ENCODE measurements around the gene SEMA3B.
"Not testable (repeated sequence)": the region's sequence is repeated elsewhere in the genome, so short reads cannot be mapped to it uniquely, and the experiment has no call there.

The SEMA3B gene

DNA sequence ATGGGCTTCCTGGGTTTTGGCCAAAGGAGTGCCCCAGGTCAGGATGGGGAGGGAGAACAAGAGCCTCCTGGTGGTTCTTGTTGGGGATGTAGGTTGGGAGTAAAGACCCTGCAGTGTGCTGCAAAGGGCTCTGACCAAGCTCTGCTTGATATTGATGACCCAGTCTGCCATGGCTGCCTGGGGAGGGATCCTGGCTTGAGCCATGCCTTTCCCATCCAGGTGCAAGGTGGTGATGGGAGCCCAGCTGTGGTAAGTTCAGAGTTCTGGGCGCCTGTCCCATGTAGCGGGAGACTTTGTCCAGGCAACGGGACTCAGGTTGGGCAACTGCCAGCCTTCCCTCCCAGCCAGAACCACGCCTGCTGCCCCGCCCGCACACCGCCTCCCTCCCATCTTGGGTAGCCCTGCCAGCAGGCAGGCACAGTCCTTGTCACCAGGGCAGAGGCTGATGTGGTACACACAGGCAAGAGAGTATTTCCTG is 30.4 kb upstream of the SEMA3B start:
- no peak for DNase-seq

DNA sequence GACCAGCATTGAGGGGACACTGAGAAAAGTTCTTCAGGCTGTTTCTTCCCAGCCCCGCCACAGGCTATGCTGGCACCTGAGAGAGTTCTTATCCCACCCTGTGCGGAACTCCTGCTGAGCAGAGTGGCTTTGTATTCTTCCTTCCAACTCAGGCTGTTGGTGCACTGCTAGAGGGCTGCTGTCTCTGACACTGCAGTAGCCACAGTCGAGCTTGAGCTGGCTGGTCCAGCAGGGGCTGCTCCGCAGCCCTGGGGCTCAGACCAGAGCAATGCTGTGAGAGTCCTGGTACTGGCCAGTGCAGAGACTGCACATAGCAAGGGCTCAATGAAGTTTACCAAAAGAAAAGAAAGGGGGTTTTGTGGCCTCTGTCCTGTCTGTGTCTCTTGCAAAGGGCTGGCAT is 29.3 kb upstream of the SEMA3B start:
- DNase-seq: no peak

DNA sequence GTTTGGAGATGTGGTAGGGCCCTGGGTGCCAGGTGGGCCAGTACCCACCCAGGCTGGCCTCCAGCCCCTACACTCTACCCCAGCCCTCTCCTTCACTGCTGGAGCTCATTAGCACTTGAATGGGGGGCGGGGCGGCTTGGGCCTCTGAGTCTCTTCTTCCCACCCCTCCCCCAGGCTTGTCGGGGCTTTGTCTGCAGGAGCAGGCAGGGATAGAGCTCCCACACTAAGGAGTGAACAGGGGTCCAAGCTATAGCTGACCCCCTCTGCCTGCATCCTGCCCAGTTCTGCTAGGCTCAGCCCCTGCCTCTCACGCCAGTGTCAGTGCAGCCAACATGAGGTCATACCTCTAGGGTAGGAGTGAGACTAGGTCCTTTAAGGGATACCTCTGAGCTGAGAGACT is 27.8 kb upstream of the SEMA3B start:
- no peak for DNase-seq

DNA sequence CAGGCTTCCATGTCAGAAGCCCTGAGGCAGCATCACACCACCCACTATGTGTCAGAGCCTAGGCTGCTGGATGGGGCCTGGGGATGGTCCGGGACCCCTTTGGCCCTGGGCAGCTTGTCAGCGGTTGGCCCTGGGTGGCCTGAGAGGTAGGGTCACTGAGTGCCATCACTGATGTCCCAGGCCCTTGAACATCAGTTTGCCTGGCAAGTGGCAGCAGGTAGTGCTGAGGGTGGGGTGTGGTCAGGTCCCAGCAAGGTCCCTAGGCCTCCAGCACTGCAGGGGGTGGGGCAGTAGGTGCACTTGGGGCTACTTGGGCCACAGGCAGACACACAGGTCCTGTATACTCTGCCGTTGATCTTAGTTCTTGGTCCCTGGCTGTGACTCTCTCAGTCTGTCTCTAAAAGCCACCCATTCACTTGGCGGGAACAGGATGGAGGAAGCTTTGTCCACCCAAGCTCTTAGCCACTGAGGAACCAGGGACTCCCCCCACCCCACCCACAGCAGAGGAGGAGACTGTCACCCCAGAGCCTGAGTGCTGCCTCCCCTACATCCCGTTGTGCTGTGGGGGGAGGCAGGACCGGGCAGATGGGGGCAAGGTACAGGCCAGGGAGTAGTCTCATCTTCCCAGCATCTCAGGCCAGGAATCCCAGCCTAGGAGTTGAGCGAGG is 27.1 kb upstream of the SEMA3B start:
- no peak for DNase-seq

DNA sequence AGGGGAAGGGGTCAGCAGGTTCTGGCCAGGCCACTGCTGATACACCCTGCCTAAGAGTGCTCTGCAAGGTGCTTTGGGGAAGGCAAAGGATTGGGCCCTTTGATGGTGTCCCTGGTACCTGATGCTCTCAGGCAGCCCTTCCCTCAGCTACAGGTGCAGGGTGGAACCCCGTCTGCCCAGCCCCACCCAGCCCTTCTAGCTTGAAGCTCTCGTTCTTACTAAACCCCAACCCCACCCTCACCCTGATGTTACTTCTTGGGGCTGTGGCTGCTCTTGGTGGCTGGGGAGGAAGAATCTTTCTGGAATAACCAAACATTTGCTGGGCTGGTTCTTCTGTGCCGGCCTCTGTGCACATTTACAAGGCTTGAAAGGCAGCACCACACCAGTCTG is 26.6 kb upstream of the SEMA3B start:
- no peak for DNase-seq

DNA sequence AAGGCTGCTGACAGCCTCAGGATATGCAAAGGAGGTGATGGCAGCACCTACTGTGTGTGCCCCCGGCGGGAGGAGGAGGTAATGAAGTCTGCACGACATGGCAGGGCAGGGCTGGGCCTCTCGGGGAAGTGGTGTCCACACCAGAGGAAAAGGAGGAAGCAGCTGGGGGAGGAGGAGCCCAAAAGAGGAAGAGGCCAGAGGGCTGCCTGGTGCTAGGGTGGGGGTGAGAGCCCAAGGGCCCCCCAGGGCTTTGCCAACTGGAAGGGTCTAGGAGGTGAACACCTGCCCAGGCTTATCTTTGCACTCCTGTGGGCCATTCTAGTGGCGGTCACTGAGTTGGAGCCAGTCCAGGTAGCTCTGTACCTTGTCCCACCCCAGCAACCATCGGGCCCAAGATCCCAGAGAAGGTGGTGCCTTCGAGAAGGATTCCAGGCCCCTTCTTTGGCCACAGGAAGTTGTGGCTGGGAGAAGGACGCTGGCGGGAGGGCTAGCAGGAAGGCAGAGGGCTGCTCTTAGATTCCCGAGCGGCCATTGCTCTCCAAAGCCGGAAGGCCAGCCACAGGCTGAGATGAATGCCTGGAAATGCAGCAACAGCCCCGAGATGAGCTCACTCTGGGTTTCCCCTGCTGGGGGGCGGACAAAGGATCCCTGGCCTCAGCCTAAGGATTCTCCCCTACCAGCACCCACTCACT is 25.9 kb upstream of the SEMA3B start:
- peak; percentile 19 to 37 for DNase-seq

DNA sequence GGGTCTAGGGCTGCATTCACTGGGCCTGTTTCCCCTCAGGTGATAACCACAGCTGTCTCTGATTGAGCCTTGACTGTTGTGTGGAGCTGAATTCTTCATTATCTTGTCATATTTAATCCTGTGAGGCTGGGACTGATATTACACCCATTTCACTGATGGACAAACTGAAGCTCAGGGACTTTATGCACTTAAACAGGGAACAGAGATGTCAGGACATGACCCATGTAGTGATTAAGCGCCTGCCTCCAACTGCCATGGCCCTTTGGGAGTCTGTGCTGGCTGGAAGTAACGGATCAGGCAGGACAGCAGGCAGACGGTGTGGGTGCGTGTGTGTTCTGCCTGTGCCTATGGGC is 25.4 kb upstream of the SEMA3B start:
- no peak for DNase-seq

DNA sequence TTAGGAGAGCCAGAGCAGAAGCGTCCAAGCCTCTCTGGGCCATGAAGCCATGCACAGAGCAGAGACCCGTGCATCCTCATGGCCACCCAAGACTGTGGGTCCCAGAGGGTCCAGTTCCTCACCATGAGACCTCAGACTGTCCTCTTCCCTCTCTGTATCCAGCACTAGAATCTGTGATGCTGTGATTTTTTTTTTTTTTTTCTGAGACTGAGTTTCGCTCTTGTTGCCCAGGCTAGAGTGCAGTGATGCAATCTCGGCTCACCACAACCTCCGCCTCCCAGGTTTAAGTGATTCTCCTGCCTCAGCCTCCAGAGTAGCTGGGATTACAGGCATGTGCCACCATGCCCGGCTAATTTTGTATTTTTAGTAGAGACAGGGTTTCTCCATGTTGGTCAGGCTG is 24.1 kb upstream of the SEMA3B start:
- not testable (repeated sequence) for DNase-seq

DNA sequence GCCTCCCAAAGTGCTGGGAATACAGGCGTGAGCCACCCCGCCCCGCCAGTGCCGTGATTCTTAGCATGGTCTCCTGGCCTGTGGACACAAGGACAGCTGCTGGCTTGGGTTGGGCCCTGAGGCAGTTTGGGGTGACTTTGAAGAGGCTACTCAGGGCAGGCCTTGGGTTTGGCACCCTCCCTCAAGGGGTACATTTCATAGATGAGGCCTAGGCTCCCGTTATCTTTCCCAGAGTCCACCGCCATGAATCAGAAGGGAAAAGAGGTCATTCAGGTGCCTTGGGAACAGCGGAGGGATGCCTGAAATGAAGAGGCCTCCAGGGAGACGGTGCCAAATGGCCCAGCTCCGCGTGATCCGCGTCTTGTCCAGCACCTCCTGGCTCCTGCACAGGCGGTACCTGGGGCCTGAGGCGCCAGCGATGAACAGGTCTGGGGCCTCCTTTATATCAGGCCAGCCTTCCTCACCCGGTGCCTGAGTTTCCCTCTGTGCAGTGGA is 23.6 kb upstream of the SEMA3B start:
- DNase-seq: no peak

DNA sequence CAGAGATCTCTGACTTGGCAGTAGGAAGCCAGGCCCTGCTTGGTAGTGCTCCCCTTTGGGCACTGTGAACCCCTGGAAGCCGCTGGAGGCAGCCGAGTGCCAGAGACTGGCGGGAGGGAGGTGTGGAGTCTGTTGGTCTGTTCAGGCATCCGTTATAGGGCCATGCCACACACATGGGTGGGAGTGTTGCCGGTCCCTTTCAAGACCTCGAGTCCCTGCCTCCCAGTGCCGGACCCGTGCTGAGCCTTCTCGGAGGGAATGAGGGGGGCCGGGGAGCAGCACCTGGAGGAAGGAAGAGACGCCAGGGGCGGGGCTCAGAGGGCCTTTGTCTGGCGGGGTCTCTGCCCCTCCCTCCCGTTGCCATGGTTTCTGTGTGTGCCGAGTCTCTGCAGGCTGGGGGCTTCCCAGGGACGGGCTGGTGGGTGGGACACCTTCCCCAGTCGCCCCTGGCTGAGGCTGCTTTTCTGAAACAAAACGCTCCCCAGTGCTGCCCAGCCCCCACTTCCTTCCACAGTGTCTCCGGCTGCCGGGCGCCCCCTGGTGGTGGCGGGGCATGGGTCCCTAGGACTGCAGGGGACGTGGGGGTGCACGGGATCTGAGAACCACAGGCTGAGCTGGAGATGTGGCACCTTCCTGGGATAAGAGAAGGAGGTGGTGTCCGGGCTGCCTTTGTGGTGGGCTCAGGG is 23.0 kb upstream of the SEMA3B start:
- DNase-seq: peak; percentile 94 to 95

DNA sequence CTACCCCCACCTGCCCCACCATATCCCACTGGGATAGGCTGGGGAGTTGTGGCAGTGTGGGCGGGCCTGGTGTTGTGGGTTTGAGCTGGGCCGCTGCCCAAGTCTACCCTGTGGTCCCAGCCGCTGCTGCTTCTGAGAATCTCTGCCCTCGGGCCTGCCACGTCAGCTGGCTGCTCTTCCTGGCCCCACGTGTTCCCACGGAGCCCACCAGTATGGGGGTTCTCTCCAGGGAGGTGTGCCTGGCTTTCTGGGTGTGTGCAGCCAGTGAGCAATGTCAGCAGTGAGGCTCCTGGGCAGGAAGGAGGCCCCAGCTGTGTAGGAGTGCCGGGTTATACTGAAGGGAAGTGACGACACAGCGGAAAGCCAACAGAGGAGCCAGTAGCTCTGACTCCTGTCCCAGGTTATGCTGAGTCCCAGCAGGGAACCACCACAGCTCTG is 22.4 kb upstream of the SEMA3B start:
- peak; percentile 75 to 81 for DNase-seq

DNA sequence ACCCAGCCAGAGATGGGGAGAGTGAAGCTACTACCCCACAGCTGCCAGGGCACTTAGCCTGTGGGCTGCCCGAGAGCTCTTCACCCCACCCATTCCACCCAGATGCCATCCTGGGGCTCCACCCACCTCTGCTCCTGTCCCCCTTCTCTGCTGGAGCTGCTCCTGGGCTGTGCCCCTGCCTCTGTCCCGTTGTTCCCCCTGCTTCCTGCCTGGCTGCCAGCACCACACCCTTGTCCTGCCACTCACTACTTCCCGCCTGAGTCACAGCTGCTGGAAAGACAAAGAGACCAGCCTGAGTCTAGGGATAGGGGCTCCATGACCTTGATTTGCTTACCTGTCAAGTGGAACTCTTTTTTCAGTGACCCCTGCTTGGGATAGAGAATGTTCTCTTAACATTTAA is 20.6 kb upstream of the SEMA3B start:
- DNase-seq: no peak

DNA sequence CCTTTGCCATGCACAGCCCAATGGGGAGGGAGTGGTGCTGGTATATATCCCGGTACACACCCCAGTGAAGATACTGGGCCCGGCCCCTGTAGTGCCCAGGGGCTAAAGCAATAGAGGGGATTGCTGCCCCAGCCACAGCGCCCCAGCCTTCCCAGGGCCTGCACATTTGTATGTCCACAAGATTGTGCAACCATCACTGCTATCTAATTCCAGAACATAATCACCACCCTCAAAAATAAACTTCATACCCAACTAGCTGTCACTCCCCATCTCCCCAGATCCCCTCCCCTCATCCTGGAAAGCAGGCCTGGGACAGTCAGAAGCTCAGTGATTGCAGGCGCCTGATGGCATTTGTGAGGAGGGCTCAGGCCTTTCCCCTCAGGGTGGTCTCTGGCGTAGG is 19.5 kb upstream of the SEMA3B start:
- DNase-seq: no peak

DNA sequence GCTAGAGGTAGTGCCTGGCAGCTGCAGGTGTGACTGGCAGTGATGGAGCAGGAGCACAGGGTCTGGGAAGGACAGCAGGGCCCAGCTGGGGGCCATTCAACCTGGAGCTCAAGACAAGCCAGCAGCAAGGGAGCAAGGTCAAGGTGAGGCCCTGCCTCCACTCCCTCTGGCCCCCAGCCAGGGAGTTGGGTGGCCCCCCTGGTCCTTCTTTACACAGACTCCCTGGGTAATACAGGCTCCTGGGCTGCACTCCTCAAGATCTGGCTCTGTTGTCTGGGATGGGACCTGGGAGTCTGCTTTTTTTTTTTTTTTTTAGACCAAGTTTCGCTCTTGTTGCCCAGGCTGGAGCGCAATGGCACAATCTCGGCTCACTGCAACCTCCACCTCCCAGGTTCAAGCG is 18.4 kb upstream of the SEMA3B start:
- DNase-seq: no peak

DNA sequence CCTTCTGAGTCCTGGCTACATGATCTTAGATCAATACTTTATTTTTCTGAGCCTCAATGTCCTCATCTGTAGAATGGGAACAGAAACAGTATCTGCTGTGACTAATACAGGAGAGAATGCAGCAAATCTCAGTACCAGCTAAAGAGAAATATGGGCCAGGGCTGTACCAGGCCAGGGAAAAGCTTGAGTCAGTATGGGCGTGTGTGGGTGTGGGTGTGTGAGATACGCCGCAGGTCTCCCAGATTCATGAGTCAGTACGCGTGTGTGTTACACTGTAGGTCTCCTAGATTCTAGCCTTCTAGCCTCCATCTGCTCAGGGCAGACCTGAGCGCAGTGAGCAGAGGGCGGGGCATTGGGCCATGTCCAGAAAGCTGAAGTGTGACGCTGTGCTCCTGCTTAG is 17.7 kb upstream of the SEMA3B start:
- peak; percentile 47 to 57 for DNase-seq

DNA sequence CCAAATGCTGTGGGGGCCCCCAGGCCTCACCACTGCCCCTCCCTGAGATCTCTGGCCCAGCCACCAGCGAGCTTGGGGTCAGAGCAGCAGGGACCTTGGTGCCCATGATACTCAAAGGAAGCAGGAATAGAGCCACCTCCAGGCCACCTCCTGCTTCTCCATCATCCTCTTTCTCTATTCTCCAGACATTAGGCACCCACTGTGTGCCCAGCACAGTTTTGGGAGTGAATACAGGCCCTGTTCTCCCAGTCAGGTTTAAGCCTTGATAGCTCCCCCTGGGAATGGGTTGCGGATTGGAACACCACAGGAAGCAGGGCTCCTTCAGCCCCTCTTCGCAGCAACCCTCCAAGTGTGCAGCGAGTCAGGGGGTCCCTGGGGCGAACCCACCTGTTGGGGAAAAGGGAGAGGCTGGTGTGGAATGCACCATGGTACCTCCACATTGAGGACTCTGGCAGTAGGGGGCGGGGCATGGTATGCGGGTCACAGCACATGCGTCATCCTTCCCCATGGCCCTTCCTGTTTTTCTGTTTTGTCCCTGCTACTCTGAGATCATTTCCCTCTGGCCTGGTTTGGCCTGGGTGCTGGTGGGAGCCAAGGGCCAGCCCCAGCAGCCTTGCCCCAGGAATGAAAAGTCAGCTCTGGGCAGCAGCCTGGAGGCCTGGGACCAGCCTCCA is 14.2 kb upstream of the SEMA3B start:
- DNase-seq: no peak

DNA sequence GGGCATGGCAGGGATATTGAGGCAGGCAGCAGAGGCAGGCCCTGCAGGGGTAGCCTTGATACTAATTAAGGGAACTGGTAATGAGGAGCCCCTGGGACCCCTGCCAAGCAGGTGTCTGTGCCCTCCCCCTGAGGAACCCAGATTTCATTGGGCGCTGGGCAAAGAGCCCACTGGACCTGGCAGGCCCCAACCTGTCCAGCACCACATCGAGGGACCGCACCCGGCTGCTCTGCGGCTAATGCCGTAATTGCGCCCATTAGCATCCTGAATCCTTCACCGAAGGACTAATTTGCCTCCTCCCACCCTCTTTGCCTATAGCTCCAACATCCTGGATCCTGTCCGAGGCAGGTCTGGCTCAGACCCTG is 13.7 kb upstream of the SEMA3B start:
- no peak for DNase-seq

DNA sequence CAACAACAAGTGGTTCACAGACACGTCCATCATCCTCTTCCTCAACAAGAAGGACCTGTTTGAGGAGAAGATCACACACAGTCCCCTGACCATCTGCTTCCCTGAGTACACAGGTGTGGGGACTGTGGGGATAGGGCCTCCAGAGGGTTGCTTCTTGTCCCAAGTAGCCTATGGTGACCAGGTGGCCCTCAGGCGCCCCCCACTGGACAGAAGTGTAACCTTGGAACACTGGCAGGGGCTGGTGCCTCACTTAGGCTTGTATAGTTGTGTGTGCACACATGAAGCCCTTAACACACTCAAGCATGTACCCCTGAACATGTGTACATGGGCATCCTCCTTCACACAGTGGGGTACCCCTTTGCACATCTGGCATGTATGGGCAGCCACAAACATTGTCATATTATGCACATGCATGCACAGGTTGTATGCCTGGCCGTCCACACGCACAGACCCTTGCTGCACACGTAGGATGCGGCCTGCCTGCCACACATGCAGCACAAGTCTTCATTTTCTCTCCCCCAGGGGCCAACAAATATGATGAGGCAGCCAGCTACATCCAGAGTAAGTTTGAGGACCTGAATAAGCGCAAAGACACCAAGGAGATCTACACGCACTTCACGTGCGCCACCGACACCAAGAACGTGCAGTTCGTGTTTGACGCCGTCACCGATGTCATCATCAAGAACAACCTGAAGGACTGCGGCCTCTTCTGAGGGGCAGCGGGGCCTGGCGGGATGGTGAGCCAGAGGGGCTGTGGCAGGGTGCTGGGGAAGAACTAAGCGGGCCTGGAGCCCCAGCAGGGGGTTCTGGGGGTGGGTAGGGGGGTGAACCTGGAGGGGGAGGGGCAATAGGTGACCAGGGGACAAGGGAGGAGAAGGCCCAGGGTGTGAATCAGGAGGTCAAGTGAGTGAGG is 11.7 kb upstream of the SEMA3B start:
- DNase-seq: no peak

DNA sequence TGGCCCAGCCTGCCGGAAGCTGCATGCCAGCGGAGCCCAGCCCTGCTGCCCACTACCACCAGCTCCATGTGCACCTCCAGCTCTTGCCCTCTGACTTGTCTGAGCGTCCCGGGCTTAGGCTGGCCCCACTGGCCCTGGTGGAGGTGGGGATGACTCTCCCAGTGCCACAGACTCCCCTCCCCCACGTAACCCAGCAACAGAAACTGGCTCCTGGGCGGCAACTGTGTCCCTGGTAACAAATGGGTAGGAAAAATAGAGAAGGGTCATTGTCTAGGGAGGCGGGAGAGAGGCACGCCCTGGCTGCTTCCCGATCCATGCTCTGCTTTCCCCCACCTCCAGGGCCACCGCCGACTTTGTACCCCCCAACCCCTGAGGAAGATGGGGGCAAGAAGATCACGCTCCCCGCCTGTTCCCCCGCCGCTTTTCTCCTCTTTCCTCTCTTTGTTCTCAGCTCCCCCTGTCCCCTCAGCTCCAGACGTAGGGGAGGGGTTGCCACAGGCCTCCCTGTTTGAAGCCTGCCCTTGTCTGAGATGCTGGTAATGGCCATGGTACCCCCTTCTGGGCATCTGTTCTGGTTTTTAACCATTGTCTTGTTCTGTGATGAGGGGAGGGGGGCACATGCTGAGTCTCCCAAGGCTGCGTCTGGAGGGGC is 10.8 kb upstream of the SEMA3B start:
- no peak for DNase-seq

DNA sequence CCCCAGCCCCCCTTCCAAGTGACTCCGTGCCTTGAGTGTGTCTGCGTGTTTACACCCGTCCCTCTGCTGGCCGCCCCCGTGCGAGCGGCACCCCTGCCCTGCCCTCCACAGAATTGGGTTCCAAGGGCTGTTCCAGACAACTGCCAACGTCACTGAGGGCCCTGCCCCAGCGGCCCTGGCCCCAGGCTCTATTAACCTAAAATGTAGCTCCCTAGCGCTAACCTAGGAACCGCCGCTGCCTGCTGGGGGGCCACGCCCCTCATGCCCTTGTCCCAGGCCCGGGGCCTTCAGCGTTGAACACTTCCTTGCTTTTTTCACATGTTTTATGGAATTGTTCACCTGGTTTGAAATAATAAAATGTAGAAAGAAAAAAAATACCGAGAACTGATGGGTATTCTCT is 10.0 kb upstream of the SEMA3B start:
- DNase-seq: no peak

DNA sequence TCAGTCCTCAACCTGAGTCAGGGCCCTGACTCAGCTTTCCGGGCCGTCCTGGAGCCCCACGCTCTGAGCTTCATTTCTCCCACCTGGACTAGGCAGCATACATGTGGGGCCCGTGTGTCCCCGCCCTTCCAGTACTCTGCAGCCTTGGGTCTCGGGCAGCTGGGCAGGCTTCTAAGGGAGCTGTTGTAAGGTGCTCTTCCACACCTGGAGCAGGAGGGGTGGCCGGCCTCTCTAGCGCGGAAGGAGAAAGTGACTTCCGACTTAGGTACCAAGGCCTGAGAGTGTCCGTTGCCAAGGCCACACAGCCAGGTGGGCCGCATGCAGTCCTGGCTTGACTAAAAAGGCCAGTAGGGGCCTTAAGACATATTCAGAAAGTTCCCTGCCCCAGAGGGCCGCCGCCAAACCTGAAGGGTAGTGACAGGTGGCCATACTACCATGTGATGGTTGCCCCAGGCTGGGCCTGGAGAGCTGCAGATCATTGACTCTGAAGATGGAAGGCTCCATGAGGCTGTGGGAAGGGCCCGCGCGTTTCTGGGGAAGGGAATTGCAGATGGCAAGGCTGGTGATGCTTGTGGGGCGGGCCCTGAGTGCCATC is 9.4 kb upstream of the SEMA3B start:
- no peak for DNase-seq
